DOHH2 (cell line): ENCODE results near the gene SERINC2.

Experiments used
- H3F3A ChIP-seq: fragments of 200-600 bp; sonication (generic), shearing (Covaris generic); 2 replicates; pipeline ENCODE4 v1.6.0; 2016; ENCODE audit warnings: antibody characterized with exemption, mild to moderate bottlenecking; ENCODE audit not compliant: control insufficient read depth, insufficient read depth
- H3K27ac ChIP-seq: fragments of 200-600 bp; sonication (generic); 2 replicates; pipeline ENCODE4 v1.5.1; 2014; ENCODE audit warnings: low read depth, mild to moderate bottlenecking, low read length, moderate library complexity
- H3K27me3 ChIP-seq: fragments of 200-600 bp; sonication (generic); 2 replicates; pipeline ENCODE4 v1.6.1; 2014; ENCODE audit warnings: mild to moderate bottlenecking, low read length, mixed read lengths; ENCODE audit not compliant: control insufficient read depth
- H3K36me3 ChIP-seq: fragments of 200-600 bp; sonication (generic); 2 replicates; pipeline ENCODE4 v1.6.1; 2014; ENCODE audit warnings: mild to moderate bottlenecking, low read length, moderate library complexity, mixed read lengths; ENCODE audit not compliant: control insufficient read depth
- H3K4me1 ChIP-seq: fragments of 200-600 bp; sonication (generic); 2 replicates; pipeline ENCODE4 v1.6.1; 2014; ENCODE audit warnings: mild to moderate bottlenecking, low read length, mixed read lengths; ENCODE audit not compliant: control insufficient read depth
- H3K4me2 ChIP-seq: fragments of 200-600 bp; sonication (generic); 2 replicates; pipeline ENCODE4 v1.6.0; 2014; ENCODE audit warnings: mild to moderate bottlenecking, low read length, moderate library complexity
- H3K4me3 ChIP-seq: fragments of 200-600 bp; sonication (generic); 2 replicates; pipeline ENCODE4 v1.5.1; 2014; ENCODE audit warnings: mild to moderate bottlenecking, low read length, mixed read lengths
- H3K79me2 ChIP-seq: fragments of 200-600 bp; sonication (generic); 2 replicates; pipeline ENCODE4 v1.6.1; 2014; ENCODE audit warnings: mild to moderate bottlenecking, low read length, mixed read lengths; ENCODE audit not compliant: control insufficient read depth
- H3K9me2 ChIP-seq: fragments of 200-600 bp; sonication (generic); replicated peaks from 2 replicates; pipeline ENCODE4 v1.6.1; 2014; ENCODE audit warnings: mild to moderate bottlenecking, low read length, mixed read lengths; ENCODE audit not compliant: control insufficient read depth
- H3K9me3 ChIP-seq: fragments of 200-600 bp; sonication (generic); 2 replicates; pipeline ENCODE4 v1.6.1; 2014; ENCODE audit warnings: antibody characterized with exemption, low read length, mixed read lengths; ENCODE audit not compliant: control insufficient read depth, insufficient read depth
- H4K20me1 ChIP-seq: fragments of 200-600 bp; sonication (generic); 2 replicates; pipeline ENCODE4 v1.6.0; 2014; ENCODE audit warnings: low read depth, mild to moderate bottlenecking, antibody characterized with exemption, low read length, moderate library complexity; ENCODE audit not compliant: control insufficient read depth, insufficient read depth
- CTCF ChIP-seq: fragments of 200-600 bp; sonication (generic); IDR thresholded peaks from one replicate; pipeline ENCODE4 v1.5.1; 2014; ENCODE audit warnings: antibody characterized with exemption, mild to moderate bottlenecking, low read depth, low read length; ENCODE audit not compliant: poor library complexity, severe bottlenecking
- EZH2phosphoT487 ChIP-seq: fragments of 200-600 bp; sonication (generic); IDR thresholded peaks from 2 replicates; pipeline ENCODE4 v1.6.1; 2017; ENCODE audit warnings: borderline replicate concordance, mild to moderate bottlenecking, antibody characterized with exemption, low read length, moderate library complexity, mixed read lengths

The SERINC2 gene

GRCh38 chr1:31482482-31483011 is 69.5 kb downstream of the SERINC2 start:
- peak overlapping the region; percentile 81 for H3K27ac ChIP-seq
- TF ChIP-seq EZH2phosphoT487 (no peak), CTCF (no peak)
- peaks cover 42% of the 10 kb centered on the region for H3K4me1 ChIP-seq
- H3K9me3 ChIP-seq: peaks cover 2% of the 10 kb centered on the region; the same call in 1 of the 2 replicates
- peaks cover 8% of the 10 kb centered on the region for H3F3A ChIP-seq
- H3K79me2 ChIP-seq: no peaks in the 10 kb centered on the region
- H3K27me3 ChIP-seq: no peaks in the 10 kb centered on the region
- no peak overlapping the region for H3K4me3 ChIP-seq
- no peaks in the 10 kb centered on the region for H4K20me1 ChIP-seq
- H3K36me3 ChIP-seq: peaks cover 10% of the 10 kb centered on the region; the same call in 1 of the 2 replicates
- no peaks in the 10 kb centered on the region for H3K9me2 ChIP-seq
- H3K4me2 ChIP-seq: peak overlapping the region; percentile 30

GRCh38 chr1:31483012-31483946 is 70.3 kb downstream of the SERINC2 start:
- Histone ChIP-seq H3K9me2 (no peaks in the 10 kb centered on the region), H3K4me3 (peak overlapping the region; percentile 23), H3K4me2 (peak overlapping the region; percentile 30), H3K27ac (peak overlapping the region; percentile 81), H3K9me3 (peaks cover 2% of the 10 kb centered on the region; the same call in 1 of the 2 replicates), H3K79me2 (no peaks in the 10 kb centered on the region), H3K4me1 (peaks cover 36% of the 10 kb centered on the region), H4K20me1 (no peaks in the 10 kb centered on the region), H3K36me3 (peaks cover 10% of the 10 kb centered on the region; the same call in 1 of the 2 replicates), H3F3A (peaks cover 8% of the 10 kb centered on the region), H3K27me3 (no peaks in the 10 kb centered on the region)
- TF ChIP-seq CTCF: no peak
- no peak for TF ChIP-seq EZH2phosphoT487
